SJCRH30 (cell line): ENCODE data around the gene OR5AR1. TPM values are rescaled to one million over a fixed set of nuclear protein-coding genes. Genes with fewer than 3 reads are reported as not detected.
"Not testable (repeated sequence)": the region's sequence is repeated elsewhere in the genome, so short reads cannot be mapped to it uniquely, and the experiment has no call there.

Source experiments
- DNase-seq, 2 experiments: peaks; one replicate each; pipeline ENCODE4 v3.0.0-alpha.2; 2015 to 2020
- H3K27ac ChIP-seq: fragments of 250-450 bp; sonication (Bioruptor Pico); 2 replicates; pipeline ENCODE4 v1.5.1; 2020; ENCODE audit warnings: mild to moderate bottlenecking, moderate library complexity
- H3K27me3 ChIP-seq: fragments of 250-450 bp; sonication (Bioruptor Pico); 2 replicates; pipeline ENCODE4 v1.5.1; 2020; ENCODE audit warnings: mild to moderate bottlenecking, moderate library complexity
- H3K36me3 ChIP-seq: fragments of 250-450 bp; sonication (Bioruptor Pico); 2 replicates; pipeline ENCODE4 v1.5.1; 2020; ENCODE audit warnings: mild to moderate bottlenecking, moderate library complexity
- H3K4me1 ChIP-seq: fragments of 250-450 bp; sonication (Bioruptor Pico); 2 replicates; pipeline ENCODE4 v1.5.1; 2020; ENCODE audit warnings: mild to moderate bottlenecking, moderate library complexity
- H3K4me3 ChIP-seq: fragments of 250-450 bp; sonication (Bioruptor Pico); 2 replicates; pipeline ENCODE4 v1.5.1; 2020; ENCODE audit warnings: mild to moderate bottlenecking, moderate library complexity
- H3K9me3 ChIP-seq: fragments of 250-450 bp; sonication (Bioruptor Pico); replicated peaks from 2 replicates; pipeline ENCODE4 v1.5.1; 2020; ENCODE audit warnings: mild to moderate bottlenecking, moderate library complexity
- total RNA-seq: library from RNA; depleted of rRNA; stranded (reverse); fragments of >200 nt; shearing (Covaris generic); gene quantifications from 2 replicates; pipeline ENCODE4 v1.2.3, GENCODE V29; 2014; rRNA removed

OR5AR1 gene
- not detected in 2 replicates for total RNA-seq

DNA sequence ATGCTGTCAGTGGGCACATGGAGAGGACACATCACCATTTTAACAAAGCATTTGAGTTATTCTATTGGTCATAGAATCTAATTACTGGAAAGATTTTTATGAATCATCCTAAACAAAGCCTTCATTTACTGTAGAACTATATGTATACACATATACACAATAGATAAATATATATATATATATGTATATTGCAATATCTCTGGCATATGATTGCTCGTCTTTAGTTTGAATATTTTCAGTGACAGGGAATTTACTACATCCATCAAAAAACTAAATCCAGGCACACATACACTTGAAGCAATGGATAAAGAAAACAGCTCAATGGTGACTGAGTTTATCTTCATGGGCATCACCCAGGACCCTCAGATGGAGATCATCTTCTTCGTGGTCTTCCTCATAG lies at the start of gene OR5AR1:
OR5AR1 (plus strand) TSS at position 301 of the 400 bp plus-strand sequence; CDS start at position 301, 0 bp downstream.
- Histone ChIP-seq H3K27me3 (no peaks in the 10 kb centered on the region), H3K4me3 (no peak within 1 kb of the TSS), H3K9me3 (no peaks in the 10 kb centered on the region), H3K4me1 (no peaks in the 10 kb centered on the region), H3K27ac (no peak within 1 kb of the TSS), H3K36me3 (no peaks in the 10 kb centered on the region)
- no peak for DNase-seq

DNA sequence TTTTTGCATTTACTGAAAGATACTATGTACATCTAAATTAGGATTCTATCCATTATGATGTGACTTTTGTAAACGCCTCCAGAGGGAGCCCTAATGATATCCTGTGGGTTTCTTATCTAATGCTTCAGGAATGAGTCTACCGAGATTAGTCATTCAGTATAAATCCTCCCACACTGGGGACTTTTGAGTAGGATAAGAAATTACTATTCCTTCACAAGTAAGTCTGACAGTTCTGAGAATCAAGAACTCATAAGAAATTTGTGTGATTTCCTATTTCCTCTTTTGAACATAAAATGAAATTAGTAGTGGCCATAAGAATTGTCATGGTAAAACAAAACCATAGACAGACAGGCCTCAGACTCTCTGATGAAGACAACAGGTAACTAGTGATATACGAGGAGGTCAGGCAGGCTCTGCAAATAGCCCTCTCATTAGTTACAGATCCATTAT lies 38.8 kb upstream of the OR5AR1 start:
- Histone ChIP-seq H3K27ac (no peak overlapping the region), H3K4me3 (no peak overlapping the region), H3K27me3 (peaks cover 7% of the 10 kb centered on the region; the same call in 1 of the 2 replicates), H3K9me3 (no peaks in the 10 kb centered on the region), H3K36me3 (no peaks in the 10 kb centered on the region), H3K4me1 (peaks cover 4% of the 10 kb centered on the region; the same call in 1 of the 2 replicates)
- DNase-seq = peak; percentile 24 to 70

DNA sequence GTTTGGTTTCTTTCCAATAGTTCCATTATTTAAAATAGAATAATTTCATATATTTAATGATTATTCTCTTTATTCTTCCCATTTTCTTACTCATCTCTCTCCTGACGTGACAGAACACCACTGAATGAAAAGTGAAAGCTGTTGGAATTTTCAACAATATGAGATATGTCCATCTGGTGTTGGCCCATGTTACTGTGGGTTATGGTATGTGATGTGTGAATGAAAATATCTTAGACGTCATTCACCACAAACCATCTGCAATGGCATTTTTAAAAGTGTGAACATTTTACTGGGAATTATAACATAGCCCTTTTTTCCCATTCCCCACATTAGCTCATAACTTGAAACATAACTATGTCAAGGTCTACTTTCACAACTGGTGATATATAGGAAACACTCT lies 37.5 kb upstream of the OR5AR1 start:
- no peaks in the 10 kb centered on the region for H3K9me3 ChIP-seq
- H3K27me3 ChIP-seq = peaks cover 7% of the 10 kb centered on the region; the same call in 1 of the 2 replicates
- no peaks in the 10 kb centered on the region for H3K36me3 ChIP-seq
- H3K27ac ChIP-seq = no peak overlapping the region
- no peak for DNase-seq
- no peak overlapping the region for H3K4me3 ChIP-seq
- H3K4me1 ChIP-seq = peaks cover 4% of the 10 kb centered on the region; the same call in 1 of the 2 replicates

- H3K36me3 ChIP-seq = no peaks in the 10 kb centered on the region
- no peak overlapping the region for H3K4me3 ChIP-seq
- no peaks in the 10 kb centered on the region for H3K9me3 ChIP-seq
- no peaks in the 10 kb centered on the region for H3K27me3 ChIP-seq
- DNase-seq = no peak
- H3K4me1 ChIP-seq = no peaks in the 10 kb centered on the region
- no peak overlapping the region for H3K27ac ChIP-seq
These were observed 31.2 kb upstream of the OR5AR1 start for GRCh38 chr11:56632329-56632728.

GRCh38 chr11:56636861-56637260 lies 26.6 kb upstream of the OR5AR1 start:
- no peak overlapping the region for H3K27ac ChIP-seq
- no peaks in the 10 kb centered on the region for H3K9me3 ChIP-seq
- peaks cover 4% of the 10 kb centered on the region; the same call in 1 of the 2 replicates for H3K27me3 ChIP-seq
- no peaks in the 10 kb centered on the region for H3K4me1 ChIP-seq
- H3K36me3 ChIP-seq = no peaks in the 10 kb centered on the region
- no peak for DNase-seq
- no peak overlapping the region for H3K4me3 ChIP-seq

- H3K4me3 ChIP-seq = no peak overlapping the region
- peaks cover 4% of the 10 kb centered on the region; the same call in 1 of the 2 replicates for H3K27me3 ChIP-seq
- H3K4me1 ChIP-seq = no peaks in the 10 kb centered on the region
- no peak overlapping the region for H3K27ac ChIP-seq
- no peak for DNase-seq
- H3K9me3 ChIP-seq = no peaks in the 10 kb centered on the region
- no peaks in the 10 kb centered on the region for H3K36me3 ChIP-seq
These were observed 26.0 kb upstream of the OR5AR1 start for GRCh38 chr11:56637500-56637899.

DNA sequence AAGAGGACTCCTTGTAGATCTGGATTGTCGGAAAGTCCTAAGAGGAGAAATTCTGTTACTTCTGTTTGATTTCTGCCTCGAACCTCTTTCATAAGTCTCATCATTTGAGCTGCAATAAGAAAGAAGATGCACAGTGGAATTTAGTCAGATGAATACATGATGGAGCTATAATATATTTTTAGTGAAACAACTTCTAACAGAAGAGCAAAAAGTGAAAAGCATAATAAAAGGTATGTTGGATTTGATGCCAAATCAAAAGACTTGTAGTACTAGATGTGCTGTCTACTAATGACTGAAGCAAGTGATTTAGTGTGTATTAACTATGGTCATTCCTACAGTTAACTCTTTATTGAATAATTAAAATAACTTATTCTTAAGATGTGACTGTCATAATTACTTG lies 21.1 kb upstream of the OR5AR1 start, which contains the start of gene OR5AP2:
OR5AP2 (minus strand) TSS at position 101 of the 400 bp plus-strand sequence; CDS start at position 101, 0 bp downstream.
- Histone ChIP-seq H3K9me3 (no peaks in the 10 kb centered on the region), H3K4me3 (no peak within 1 kb of the TSS), H3K27ac (no peak within 1 kb of the TSS), H3K27me3 (peaks cover 4% of the 10 kb centered on the region; the same call in 1 of the 2 replicates), H3K4me1 (no peaks in the 10 kb centered on the region), H3K36me3 (no peaks in the 10 kb centered on the region)
- no peak for DNase-seq

DNA sequence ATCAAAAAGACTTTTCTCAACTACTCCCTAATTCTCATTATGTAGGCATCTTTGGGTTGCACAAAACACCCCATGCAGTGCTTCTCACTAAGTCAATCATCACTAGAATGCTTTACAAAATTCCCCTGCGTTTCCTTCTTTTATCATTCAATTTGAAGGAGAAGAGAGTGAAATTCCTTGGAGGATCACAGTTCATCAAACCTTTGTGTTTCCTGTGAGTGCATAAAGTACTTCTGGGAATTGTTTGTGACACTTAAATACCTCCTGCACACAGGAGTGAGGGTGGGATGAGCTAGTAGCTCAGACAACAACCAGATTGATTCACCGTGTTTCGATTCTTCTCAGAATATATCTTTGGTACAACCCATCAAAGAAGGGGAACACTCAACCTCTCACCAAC lies 3.7 kb upstream of the OR5AR1 start:
- Histone ChIP-seq H3K27me3 (no peaks in the 10 kb centered on the region), H3K27ac (no peak overlapping the region), H3K4me3 (no peak overlapping the region), H3K9me3 (no peaks in the 10 kb centered on the region), H3K4me1 (no peaks in the 10 kb centered on the region), H3K36me3 (no peaks in the 10 kb centered on the region)
- DNase-seq = no peak

DNA sequence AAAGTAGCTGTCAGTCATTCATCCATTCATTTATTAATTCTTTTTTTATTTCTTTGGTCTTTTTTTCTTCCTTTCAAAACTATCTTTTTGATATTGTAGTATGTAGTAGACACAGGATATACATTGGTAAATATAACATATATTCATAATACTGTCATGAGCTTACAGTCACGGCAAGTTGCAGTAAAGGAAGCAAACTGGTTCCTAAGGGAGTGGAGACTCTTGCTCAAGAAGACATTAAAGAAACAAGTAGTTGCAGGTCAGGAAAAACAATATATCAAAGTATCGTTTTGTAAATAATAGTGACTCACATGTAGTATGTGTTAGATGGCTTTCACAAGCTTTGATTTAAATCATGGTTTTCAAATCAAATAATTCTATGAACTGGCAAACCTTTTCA lies 7.5 kb downstream of the OR5AR1 start:
- no peak overlapping the region for H3K4me3 ChIP-seq
- no peaks in the 10 kb centered on the region for H3K4me1 ChIP-seq
- no peaks in the 10 kb centered on the region for H3K36me3 ChIP-seq
- H3K27me3 ChIP-seq = no peaks in the 10 kb centered on the region
- DNase-seq = no peak
- H3K27ac ChIP-seq = no peak overlapping the region
- H3K9me3 ChIP-seq = no peaks in the 10 kb centered on the region

- no peak for DNase-seq
- H3K4me1 ChIP-seq = no peaks in the 10 kb centered on the region
- H3K36me3 ChIP-seq = no peaks in the 10 kb centered on the region
- no peaks in the 10 kb centered on the region for H3K27me3 ChIP-seq
- H3K9me3 ChIP-seq = no peaks in the 10 kb centered on the region
- H3K27ac ChIP-seq = no peak overlapping the region
- H3K4me3 ChIP-seq = no peak overlapping the region
These were observed 25.1 kb downstream of the OR5AR1 start for GRCh38 chr11:56688554-56689100.

- not testable (repeated sequence) for H3K9me3 ChIP-seq, H3K36me3 ChIP-seq, H3K27ac ChIP-seq, H3K4me1 ChIP-seq, DNase-seq, H3K4me3 ChIP-seq, H3K27me3 ChIP-seq
These were observed 27.7 kb downstream of the OR5AR1 start for GRCh38 chr11:56691179-56691578.

GRCh38 chr11:56693428-56693827 lies 29.9 kb downstream of the OR5AR1 start:
- no peaks in the 10 kb centered on the region for H3K36me3 ChIP-seq
- H3K27me3 ChIP-seq = no peaks in the 10 kb centered on the region
- DNase-seq = no peak
- no peak overlapping the region for H3K4me3 ChIP-seq
- H3K4me1 ChIP-seq = no peaks in the 10 kb centered on the region
- no peaks in the 10 kb centered on the region for H3K9me3 ChIP-seq
- H3K27ac ChIP-seq = no peak overlapping the region

GRCh38 chr11:56698795-56699194 lies 35.3 kb downstream of the OR5AR1 start, which contains the start of gene OR9G1:
Gene OR9G1 (plus strand): TSS chr11:56699095. CDS start chr11:56700388, 1,293 bp downstream.
- no peaks in the 10 kb centered on the region for H3K36me3 ChIP-seq
- no peak for DNase-seq

DNA sequence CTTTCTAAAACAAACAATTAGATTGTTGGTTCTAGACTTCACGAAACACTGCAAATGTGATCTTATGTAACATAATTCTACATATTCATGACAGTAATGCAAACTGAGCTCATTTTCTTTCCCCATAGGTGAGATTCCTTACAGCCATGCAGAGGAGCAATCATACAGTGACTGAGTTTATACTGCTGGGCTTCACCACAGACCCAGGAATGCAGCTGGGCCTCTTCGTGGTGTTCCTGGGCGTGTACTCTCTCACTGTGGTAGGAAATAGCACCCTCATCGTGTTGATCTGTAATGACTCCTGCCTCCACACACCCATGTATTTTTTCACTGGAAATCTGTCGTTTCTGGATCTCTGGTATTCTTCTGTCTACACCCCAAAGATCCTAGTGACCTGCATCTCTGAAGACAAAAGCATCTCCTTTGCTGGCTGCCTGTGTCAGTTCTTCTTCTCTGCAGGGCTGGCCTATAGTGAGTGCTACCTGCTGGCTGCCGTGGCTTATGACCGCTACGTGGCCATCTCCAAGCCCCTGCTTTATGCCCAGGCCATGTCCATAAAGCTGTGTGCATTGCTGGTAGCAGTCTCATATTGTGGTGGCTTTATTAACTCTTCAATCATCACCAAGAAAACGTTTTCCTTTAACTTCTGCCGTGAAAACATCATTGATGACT lies 36.9 kb downstream of the OR5AR1 start:
- no peak overlapping the region for H3K27ac ChIP-seq
- DNase-seq = peak in 1 of 2 experiments; percentile 5
- no peaks in the 10 kb centered on the region for H3K36me3 ChIP-seq
- H3K4me1 ChIP-seq = no peaks in the 10 kb centered on the region
- H3K4me3 ChIP-seq = no peak overlapping the region
- H3K27me3 ChIP-seq = peaks cover 5% of the 10 kb centered on the region; the same call in 1 of the 2 replicates
- no peaks in the 10 kb centered on the region for H3K9me3 ChIP-seq

More at GRCh38 chr11:56698795-56699194, 35.3 kb downstream of the OR5AR1 start, which contains the start of gene OR9G1:
- H3K27me3 ChIP-seq = peaks cover 5% of the 10 kb centered on the region; the same call in 1 of the 2 replicates
- no peaks in the 10 kb centered on the region for H3K9me3 ChIP-seq
- no peak within 1 kb of the TSS for H3K27ac ChIP-seq
- no peaks in the 10 kb centered on the region for H3K4me1 ChIP-seq
- no peak within 1 kb of the TSS for H3K4me3 ChIP-seq

DNA sequence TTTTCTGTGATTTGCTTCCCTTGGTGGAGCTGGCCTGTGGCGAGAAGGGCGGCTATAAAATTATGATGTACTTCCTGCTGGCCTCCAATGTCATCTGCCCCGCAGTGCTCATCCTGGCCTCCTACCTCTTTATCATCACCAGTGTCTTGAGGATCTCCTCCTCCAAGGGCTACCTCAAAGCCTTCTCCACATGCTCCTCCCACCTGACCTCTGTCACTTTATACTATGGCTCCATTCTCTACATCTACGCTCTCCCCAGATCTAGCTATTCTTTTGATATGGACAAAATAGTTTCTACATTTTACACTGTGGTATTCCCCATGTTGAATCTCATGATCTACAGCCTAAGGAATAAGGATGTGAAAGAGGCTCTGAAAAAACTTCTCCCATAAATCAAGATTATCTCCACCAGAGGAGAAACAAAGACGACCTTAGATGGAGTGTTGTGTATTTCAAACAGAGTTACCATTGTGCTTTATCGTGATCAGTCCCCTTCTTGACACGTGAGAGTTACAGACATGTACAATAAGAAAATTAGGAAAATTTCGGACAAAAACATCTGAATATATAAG lies 37.5 kb downstream of the OR5AR1 start:
- Histone ChIP-seq H3K4me3 (no peak overlapping the region), H3K27me3 (peaks cover 5% of the 10 kb centered on the region; the same call in 1 of the 2 replicates), H3K36me3 (no peaks in the 10 kb centered on the region), H3K4me1 (no peaks in the 10 kb centered on the region), H3K27ac (no peak overlapping the region), H3K9me3 (no peaks in the 10 kb centered on the region)
- DNase-seq = no peak
